HG03378 (cell line): ENCODE measurements around the gene CDON.

Experiments used
- ATAC-seq: cut with Tn5 transposase; IDR thresholded peaks from one replicate; pipeline ENCODE4 v1.9.1; 2021; ENCODE audit warnings: mild to moderate bottlenecking, moderate library complexity; ENCODE audit not compliant: unreplicated experiment

CDON gene

GRCh38 chr11:126082251-126083109, 19.8 kb upstream of the CDON start:
- ATAC-seq: no peak

GRCh38 chr11:126081915-126082250, 19.2 kb upstream of the CDON start:
- no peak for ATAC-seq

GRCh38 chr11:126080161-126080941, 17.7 kb upstream of the CDON start:
- no peak for ATAC-seq

- ATAC-seq: no peak
Measured at GRCh38 chr11:126079621-126080124, 17.0 kb upstream of the CDON start.

- ATAC-seq: no peak
Measured at GRCh38 chr11:126076641-126077040, 14.0 kb upstream of the CDON start.

- ATAC-seq: no peak
Measured at GRCh38 chr11:126072801-126073594, 10.3 kb upstream of the CDON start.

- ATAC-seq: no peak
Measured at GRCh38 chr11:126072141-126072741, 9.6 kb upstream of the CDON start.

GRCh38 chr11:126063507-126063852, 814 bp upstream of the CDON start:
- no peak for ATAC-seq

- no peak for ATAC-seq
Measured at GRCh38 chr11:126061707-126062678, 673 bp downstream of the CDON start.

- no peak for ATAC-seq
Measured at GRCh38 chr11:126060757-126061171, 1.9 kb downstream of the CDON start.

- ATAC-seq: no peak
Measured at GRCh38 chr11:126059238-126059781, 3.4 kb downstream of the CDON start.

- no peak for ATAC-seq
Measured at GRCh38 chr11:126058105-126058874, 4.4 kb downstream of the CDON start.

- no peak for ATAC-seq
Measured at GRCh38 chr11:126054882-126055281, 7.8 kb downstream of the CDON start.

- ATAC-seq: no peak
Measured at GRCh38 chr11:126054408-126054807, 8.3 kb downstream of the CDON start.

GRCh38 chr11:126053415-126054286, 9.0 kb downstream of the CDON start:
- ATAC-seq: no peak

GRCh38 chr11:126051117-126051516, 11.5 kb downstream of the CDON start:
- ATAC-seq: no peak

GRCh38 chr11:126049159-126049558, 13.5 kb downstream of the CDON start:
- no peak for ATAC-seq

- no peak for ATAC-seq
Measured at GRCh38 chr11:126048197-126048596, 14.5 kb downstream of the CDON start.
